ENCODE measurements around the gene PTGR2.
"Not testable (repeated sequence)": the region's sequence is repeated elsewhere in the genome, so short reads cannot be mapped to it uniquely, and the experiment has no call there.

PTGR2 gene

GRCh38 chr14:73887318-73887616 lies 35.6 kb downstream of the PTGR2 start:
- no peak for DNase-seq (ENCODE audit: low read depth)

- no peak for DNase-seq (ENCODE audit: low read depth)
Observed at GRCh38 chr14:73887694-73888459, 36.2 kb downstream of the PTGR2 start.

GRCh38 chr14:73888460-73888725 lies 36.8 kb downstream of the PTGR2 start:
- peak; percentile 61 for DNase-seq (ENCODE audit: low read depth)

GRCh38 chr14:73888971-73889370 lies 37.3 kb downstream of the PTGR2 start:
- DNase-seq (ENCODE audit: low read depth), result peak; percentile 88

GRCh38 chr14:73889376-73889775 lies 37.7 kb downstream of the PTGR2 start:
- DNase-seq (ENCODE audit: low read depth), result peak; percentile 52

- not testable (repeated sequence) for DNase-seq (ENCODE audit: low read depth)
Observed at GRCh38 chr14:73894180-73894687, 42.6 kb downstream of the PTGR2 start.

- no peak for DNase-seq (ENCODE audit: low read depth)
Observed at GRCh38 chr14:73895939-73896338, 44.3 kb downstream of the PTGR2 start.

- DNase-seq (ENCODE audit: low read depth), result peak; percentile 37
Observed at GRCh38 chr14:73896521-73896920, 44.9 kb downstream of the PTGR2 start.

- DNase-seq (ENCODE audit: low read depth), result peak; percentile 50
Observed at GRCh38 chr14:73903028-73903427, 51.4 kb downstream of the PTGR2 start.

- no peak for DNase-seq (ENCODE audit: low read depth)
Observed at GRCh38 chr14:73909681-73910080, 58.0 kb downstream of the PTGR2 start.

GRCh38 chr14:73913256-73913655 lies 61.6 kb downstream of the PTGR2 start:
- DNase-seq (ENCODE audit: low read depth), result peak; percentile 22

GRCh38 chr14:73916324-73916723 lies 64.7 kb downstream of the PTGR2 start:
- DNase-seq (ENCODE audit: low read depth), result no peak

- DNase-seq (ENCODE audit: low read depth), result not testable (repeated sequence)
Observed at GRCh38 chr14:73919457-73919856, 67.8 kb downstream of the PTGR2 start.

- no peak for DNase-seq (ENCODE audit: low read depth)
Observed at GRCh38 chr14:73924337-73924736, 72.7 kb downstream of the PTGR2 start.
